DMS153 treated with DMSO at 0.1 percent for 48 hours (cell line): Measurements from ENCODE around the gene FNDC11.
"Not testable (repeated sequence)": the region's sequence is repeated elsewhere in the genome, so short reads cannot be mapped to it uniquely, and the experiment has no call there.

Experiments
- DNase-seq: peaks from one replicate; lab custom pipeline; 2025; ENCODE audit not compliant: unreplicated experiment; lab: John Stamatoyannopoulos, UW

FNDC11 gene, protein sequence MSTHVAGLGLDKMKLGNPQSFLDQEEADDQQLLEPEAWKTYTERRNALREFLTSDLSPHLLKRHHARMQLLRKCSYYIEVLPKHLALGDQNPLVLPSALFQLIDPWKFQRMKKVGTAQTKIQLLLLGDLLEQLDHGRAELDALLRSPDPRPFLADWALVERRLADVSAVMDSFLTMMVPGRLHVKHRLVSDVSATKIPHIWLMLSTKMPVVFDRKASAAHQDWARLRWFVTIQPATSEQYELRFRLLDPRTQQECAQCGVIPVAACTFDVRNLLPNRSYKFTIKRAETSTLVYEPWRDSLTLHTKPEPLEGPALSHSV

DNA sequence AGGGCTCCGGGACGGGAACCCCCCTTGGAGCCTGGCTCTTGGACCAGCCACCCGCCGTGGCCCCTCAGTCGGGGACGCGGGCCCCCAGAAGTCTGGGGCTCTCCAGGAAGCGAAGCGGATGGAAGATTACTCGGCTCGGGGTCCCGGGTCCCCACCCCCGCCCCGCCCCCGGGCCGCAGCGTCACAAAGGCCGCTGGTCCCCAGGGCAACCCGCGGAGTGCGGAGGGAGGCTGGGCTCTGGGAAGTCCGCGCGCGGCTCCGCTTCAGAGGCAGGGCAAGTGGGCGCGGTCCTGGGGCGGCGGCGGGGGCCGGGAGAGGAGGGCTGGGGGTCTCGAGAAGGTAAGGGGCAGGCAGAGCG, at the start of gene FNDC11:
TSS of gene FNDC11 (plus strand) at position 227 of the 358 bp plus-strand sequence. CDS start 1,505 bp downstream, outside the sequence.
- no peak for DNase-seq

DNA sequence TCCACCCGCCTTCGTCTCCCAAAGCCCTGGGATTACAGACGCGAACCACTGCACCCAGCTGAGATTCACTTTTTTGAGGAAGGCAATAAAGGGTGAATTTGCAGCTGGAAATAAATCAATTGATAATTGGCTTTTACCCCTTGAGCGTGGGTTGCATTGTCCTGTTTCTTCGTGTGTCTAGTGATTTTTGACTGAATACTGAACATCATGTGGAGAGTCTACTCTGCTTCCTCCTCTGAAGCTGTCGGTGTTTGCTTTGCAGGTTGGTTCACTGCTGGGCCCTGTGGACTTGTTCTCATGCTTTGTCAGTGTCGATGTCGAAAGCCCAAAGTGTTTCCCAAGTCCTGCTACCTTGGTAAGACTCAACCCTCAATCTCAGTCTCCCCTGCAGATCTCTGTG, 49.3 kb upstream of the FNDC11 start:
- DNase-seq = no peak

DNA sequence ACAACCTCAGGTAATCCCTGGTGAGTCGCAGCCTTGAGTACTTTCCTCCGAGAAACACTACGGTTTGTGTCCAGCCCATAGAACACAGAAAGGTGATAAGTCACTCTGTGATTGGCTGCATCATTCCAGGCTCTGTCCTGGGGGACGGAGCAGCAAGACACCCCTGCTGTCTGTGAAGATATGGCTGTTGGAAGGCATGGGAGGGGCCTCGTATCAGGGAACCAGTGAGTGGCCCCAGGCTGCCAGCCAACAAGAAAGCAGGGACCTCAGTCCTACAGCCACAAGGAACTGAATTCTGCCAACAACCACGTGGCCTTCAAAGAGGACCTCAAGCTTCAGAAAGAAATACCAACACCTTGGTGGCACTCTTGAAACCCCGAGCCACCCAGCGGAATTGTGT, 48.7 kb upstream of the FNDC11 start:
- DNase-seq = no peak

DNA sequence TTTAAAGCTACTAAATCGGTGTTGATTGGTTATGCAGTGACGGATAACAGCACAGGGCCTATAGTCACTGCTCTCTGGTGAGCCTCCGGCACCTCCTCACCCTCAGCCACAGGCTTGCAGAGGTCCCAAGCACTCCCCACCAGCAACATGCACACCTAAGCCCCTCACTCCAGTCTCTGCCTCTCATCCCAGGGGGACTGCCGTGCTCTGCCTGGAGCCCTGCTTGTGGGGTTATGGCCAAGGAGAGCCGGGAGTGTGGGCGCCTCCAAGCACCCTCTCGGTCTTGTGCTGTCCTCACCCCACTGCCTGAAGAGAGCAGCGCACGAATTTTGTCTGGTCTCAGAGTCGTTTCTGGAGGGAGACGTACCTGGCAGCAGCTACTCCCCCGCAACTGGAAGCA, 48.2 kb upstream of the FNDC11 start:
- DNase-seq = no peak

DNA sequence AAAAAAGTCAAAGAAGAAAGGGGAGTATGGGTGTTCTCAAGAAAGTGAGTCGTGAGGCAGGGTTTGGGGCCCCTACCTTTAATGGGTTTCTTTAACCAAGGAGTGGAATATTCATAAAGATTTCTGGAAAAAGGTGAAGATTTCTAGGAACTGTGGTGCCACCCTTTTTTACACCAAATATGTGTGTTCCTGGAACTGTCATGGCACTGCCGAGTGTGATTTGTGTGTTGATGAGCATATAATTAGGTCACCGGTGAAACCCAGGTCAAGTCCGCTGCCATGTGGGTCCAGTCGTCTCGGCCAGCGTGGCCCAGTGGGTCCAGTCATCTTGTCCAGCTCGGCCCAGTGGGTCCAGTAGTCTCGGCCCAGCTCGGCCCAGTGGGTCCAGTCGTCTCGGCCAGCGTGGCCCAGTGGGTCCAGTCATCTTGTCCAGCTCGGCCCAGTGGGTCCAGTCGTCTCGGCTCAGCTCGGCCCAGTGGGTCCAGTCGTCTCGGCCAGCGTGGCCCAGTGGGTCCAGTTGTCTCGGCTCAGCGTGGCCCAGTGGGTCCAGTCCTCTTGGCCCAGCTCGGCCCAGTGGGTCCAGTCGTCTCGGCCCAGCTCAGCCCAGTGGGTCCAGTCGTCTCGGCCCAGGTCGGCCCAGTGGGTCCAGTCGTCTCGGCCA, 46.7 kb upstream of the FNDC11 start:
- no peak for DNase-seq

DNA sequence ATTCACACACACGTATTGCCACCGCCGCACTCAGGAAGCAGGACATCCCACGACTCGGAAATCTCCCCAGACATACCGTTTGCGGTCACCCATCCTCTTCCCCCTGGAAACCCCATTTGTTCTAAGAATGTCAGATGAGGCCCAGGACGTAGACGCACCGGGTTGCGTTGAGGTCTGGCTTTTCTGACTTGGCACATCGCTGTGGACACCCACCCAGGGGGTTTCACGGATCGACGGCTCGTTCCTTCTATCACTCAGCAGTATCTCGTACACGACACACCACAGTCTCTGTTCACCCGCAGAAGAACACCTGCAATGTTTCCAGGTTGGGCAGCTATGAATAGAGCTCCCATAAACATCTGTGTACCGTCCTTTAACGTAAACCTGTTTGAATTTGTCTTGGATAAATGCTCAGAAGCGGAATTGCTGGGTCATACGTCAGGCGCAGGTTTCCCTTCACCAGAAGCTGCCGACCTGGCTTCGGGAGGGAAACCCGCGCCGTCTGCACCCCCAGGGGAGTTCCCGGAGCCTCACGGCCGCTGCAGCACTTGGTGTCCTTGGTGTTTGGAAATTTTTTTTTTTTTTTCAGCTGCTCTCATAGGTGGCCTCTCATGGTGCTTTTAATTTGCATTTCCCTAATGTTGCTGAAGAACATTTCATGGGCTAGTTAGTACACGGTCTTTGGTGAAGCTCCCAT, 45.7 kb upstream of the FNDC11 start:
- peak; percentile 25 for DNase-seq

DNA sequence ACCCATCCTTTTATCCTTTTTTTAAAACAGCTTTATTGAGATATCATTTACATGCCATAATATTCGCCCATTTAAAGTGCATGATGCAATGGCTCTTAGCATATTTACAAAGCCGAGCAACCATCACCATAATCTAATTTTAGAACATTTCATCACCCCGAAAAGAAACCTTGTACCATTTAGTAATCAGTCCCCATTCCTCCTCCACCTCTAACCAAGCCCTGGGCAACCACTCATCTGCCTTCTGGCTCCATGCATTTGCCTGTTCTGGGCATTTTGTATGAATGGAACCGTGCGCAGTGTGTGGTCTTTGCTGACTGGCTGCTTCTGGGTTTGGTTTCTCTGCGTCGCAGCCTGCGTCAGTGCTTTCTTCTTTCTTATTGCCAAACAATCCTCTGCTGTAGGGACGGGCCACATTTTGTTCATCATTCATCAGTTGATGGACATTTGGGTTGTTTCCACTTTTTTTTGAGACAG, 44.8 kb upstream of the FNDC11 start:
- no peak for DNase-seq

DNA sequence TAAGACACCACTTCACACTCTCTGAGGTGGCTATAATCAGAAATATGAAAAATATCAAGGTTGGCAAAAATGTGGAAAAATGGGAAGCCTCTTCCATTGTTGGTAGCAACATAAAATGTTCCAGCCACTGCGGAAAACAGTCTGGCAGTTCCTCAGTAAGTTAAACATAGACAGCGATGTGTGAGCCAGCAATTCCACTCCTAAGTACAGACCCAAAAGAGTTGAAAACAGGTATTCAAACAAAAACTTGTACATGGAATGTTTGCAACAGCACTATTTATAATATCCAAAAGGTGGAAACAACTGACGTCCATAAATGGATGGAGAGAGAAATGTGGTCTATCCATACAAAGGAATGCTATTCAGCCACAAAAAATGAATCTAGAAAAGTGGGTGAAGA, 40.8 kb upstream of the FNDC11 start:
- no peak for DNase-seq

DNA sequence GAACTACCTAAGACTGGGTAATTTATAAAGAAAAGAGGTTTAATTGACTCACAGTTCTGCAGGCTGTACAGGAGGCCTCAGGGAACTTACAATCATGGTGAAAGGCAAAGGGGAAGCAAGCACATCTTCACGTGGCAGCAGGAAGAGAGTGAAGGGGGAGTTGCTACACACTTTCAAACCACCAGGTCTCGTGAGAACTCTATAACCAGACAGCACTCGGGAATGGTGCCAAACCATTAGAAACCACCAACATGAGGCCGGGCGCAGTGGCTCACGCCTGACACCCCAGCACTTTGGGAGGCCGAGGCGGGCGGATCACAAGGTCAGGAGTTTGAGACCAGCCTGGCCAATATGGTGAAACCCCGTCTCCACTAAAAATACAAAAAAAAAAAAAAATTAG, 39.4 kb upstream of the FNDC11 start:
- DNase-seq = not testable (repeated sequence)

DNA sequence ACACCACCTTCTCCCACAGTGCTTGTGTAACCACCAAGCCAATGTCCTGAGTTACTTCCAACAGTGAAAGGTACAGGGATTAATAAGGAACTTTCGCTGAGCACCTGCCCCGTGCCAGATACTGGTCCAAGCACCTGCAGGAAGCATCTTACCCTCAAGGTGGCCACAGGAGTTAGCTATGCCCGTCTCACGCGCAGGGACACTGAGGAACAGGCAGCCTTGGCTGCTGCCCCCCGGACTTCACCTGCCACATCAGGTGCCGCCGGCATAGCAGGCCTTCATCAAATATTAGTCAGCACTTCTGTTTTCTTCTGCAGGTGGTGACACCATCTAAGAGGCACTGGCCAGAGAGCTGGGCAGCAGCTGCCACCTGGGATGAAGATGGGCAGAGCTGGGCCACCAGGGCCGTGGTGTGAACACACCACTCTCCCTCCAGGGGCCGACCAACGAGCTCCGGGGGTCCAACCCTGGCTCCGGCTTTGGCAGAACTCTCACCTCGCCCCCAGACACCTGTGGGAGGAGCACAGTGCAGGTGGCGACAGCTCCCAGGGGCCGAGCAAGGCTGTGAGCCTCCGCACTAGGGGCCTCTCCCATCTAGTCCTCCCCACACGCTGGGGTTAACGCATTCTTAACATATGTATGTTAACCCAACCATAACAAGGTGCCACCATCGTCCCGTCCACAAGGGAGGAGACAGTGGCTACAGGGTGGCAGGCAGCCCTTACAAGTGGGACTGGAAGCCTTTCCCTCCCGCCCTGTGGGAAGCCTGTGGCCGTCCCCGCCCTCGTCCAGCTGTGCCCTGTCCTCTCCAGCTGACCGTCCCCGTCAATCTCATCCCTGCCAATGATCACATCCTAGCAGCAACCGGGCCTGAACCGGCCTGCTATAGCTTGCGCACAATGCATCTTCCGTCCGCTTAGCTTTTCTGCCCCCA, 36.3 kb upstream of the FNDC11 start:
- no peak for DNase-seq

DNA sequence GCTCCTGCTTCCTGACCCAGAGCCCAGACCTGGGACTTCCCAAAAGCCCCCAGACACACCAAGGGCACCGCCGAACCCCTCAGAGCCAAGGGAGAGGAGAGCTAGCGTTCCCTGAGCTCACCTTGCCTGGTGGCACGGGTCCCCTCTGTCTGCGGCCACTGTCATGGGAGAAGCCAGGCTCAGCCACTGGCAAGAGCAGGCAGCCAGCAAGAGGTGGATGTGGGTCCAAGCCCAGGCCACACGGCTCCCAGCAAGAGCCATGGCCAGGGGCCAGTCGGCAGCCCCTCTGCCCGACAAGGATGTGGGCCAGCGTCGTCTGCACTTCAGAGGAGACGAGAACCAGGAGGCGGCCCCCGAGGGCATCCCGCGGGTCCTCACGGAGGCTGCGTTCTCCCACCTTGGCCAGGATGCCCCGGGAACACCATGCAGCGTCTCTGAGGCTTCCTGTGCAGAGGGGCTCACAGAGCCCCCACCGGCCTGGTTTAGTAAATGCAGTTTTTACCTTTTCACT, 35.6 kb upstream of the FNDC11 start:
- no peak for DNase-seq

DNA sequence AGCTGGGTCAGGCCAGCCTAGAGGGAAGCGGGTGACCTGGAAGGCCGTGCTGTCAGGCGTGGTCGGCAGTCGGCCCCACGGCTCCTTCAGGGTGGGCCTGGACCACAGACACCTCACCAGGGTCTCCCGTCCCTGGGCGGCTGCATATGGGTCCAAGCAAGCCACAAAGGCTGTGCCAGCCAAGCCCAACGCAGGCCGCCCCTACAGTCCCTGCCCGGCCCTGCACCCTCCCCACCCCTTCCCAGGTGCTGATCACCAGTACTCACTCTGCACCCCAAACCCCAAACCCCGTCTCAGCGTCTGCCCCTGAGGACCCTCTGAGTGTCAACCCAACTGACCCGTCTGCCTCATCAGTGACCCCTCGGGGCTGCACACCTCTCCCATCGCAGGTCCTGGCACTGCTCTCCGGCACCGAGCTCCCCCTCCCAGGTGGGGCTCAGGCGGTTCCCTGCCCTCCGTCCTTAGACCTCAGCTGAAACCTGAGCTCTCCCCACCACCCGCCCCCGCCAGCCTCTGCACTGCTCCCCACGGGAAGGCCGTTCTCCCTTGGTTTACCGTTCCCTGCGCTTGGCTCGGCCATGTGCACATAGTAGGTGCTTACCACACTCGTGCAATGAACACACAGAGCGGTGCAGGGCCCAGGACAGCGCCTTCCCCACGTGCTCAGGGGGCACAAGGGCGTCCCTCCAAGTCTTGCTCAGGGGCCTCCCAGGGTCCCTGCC, 34.9 kb upstream of the FNDC11 start:
- DNase-seq = no peak

DNA sequence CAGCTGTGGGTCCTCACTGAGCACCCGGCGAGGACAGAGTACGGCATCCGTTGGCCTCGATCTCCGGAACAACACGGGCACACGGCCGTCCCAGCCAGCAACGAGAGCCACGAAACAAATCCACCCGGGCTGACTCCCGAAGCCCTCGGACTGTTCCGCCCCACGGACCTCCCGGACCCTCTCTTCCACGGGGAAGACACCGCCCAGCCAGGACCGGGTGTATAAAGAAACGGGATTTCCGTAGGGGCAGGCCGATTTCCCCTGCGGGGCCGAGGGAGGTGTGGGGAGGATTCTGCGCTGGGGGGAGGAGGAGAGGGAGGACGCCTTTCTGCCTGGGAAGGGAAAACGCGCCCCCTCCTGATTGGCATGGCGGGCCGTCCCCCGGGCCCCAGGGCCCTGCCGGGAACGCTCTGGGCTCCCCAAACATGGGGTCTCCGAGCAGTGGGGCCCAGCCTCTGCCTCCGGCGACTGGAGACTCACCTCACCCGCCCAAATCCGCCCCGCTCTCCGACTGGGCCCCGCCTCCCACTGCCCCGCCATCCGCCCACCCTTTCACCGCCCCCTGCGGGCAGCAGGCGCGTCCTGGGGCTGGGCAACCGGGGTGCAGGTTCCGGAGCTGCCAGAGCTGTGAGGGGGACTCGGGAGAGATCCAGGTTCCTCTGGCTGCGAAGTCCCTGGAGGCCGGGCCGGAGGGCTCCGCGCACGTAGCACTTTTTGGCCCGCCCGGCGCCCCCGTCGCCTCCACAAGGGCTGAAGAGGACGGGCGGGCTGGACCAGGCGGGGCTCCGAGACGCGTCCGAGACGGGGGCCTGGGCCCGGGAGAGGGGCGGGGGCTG, 34.1 kb upstream of the FNDC11 start:
- DNase-seq = no peak

DNA sequence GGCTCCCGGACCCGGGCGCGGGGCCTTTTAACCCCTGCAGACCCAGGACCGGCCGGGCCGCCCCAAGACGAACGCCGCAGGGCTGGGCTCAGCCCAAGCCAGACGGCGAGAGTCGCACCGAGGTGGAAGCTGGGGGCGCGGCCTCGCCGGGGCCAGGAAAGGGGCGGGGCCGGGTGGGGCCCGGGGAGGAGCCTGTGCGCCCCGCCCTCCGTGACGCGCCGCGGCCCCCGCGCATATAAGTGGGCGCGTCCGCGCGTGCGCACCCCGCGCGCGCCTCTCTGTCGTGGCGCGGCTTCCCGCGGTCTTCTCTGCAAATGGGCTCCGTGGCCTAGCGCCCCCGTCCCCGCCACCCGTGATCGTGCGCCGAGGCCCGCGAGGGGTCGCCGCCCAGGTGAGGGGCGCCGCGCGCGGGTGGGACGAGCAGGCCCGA, 33.4 kb upstream of the FNDC11 start, which contains the start of gene PPDPF:
TSS of gene PPDPF (plus strand) at position 262 of the 430 bp plus-strand sequence. CDS start 544 bp downstream, outside the sequence.
- DNase-seq = peak; percentile 47

DNA sequence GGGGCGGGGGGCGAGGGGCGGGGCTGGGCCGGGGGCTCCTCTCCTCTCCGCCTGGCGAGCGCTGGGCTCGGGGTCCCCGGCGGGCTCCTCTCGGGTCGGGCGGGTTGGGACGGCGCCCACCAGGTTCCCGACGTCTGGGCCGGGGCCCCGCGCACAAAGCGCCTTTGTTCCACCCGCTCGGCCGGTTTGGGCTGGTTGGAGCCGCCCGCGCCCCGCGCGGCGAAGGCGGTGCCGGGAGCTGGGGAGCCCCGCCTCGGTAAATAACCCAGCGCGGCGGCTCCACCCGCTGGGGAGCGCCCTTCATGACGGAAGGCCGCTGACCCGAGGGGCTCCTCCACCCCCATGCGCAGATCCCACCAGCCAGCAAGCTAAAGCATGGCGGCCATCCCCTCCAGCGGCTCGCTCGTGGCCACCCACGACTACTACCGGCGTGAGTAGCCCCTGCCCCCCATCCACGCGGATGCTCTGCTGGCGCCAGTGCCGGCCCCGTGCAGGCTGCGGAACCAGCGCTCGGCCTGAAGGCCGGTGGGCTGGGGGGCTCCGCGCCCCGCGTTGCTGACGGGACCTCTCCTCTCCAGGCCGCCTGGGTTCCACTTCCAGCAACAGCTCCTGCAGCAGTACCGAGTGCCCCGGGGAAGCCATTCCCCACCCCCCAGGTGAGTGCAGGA, 32.9 kb upstream of the FNDC11 start:
- no peak for DNase-seq

DNA sequence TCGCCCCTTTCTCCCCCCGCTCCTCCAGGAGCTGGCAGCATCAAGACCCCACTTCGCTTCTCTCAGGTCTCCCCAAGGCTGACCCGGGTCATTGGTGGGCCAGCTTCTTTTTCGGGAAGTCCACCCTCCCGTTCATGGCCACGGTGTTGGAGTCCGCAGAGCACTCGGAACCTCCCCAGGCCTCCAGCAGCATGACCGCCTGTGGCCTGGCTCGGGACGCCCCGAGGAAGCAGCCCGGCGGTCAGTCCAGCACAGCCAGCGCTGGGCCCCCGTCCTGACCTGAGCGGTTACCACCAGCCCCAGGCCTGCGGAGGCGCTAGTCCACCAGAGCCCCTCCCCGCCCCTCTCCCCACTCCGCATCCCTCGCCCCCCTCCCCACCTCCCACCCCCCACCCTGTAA, 32.4 kb upstream of the FNDC11 start:
- no peak for DNase-seq

DNA sequence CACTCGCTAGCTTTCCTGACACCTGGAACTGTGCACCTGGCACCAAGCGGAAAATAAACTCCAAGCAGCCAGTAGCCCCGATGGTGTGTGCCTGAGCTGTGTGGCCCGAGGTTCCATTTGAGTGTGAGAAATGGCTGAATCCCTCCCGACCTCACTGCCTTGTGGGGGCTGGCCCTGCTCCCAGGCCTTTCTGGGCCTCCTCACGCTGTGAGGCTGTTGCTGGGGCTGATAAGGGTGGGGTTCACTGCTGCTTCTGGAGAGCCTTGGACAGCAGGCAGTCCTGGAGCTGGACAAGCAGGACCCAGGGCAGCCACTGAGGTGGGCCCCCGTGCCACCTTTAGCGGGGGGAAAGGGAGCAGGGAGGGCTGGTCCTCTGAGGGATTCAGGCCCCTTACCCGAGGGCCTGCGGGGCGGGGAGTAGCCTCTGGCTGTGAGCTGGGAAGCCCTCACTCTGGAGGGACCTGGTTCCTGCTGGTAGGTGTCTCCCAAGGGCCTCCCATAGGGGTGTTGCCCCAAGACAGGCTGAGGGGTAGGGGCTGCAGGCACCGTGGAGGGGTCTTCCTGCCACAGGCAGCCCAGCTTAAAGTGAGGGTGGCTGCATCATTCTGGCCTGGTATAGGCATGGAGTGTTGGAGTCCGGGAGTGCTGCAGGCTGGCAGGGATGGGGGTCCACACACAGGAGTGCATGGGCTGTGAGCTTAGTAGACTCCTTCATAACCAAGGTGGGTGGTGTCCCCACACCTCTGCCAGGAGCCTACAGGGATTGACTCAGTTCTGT, 31.7 kb upstream of the FNDC11 start:
- no peak for DNase-seq
